ENCODE results near the gene ANO3.
"Not testable (repeated sequence)": the region's sequence is repeated elsewhere in the genome, so short reads cannot be mapped to it uniquely, and the experiment has no call there.

The ANO3 gene

GRCh38 chr11:26626346-26626745 lies 294.4 kb downstream of the ANO3 start:
- DNase-seq (ENCODE audit: low read depth) = no peak

DNA sequence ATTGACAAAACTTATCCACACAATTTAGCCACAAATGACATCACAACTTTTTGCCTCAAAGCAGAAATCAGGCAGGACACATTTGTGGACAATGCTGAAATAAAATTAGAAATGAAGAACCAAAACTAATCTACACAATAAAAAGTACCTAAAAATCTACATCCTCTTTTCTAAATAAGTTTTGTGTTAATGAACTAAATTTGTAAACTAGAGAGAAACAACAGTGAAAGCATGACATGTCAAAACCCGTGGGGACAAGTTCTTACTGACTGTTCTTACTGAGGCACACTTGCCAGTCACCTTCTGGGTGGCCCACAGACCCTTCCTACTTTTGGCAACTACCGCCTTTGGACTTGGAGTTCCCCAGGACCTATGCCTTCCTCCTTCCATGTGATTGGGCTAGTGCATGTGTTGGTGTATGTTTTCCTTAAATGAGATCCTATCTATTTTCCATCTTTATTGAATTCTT lies 300.8 kb downstream of the ANO3 start:
- DNase-seq (ENCODE audit: low read depth) = no peak

DNA sequence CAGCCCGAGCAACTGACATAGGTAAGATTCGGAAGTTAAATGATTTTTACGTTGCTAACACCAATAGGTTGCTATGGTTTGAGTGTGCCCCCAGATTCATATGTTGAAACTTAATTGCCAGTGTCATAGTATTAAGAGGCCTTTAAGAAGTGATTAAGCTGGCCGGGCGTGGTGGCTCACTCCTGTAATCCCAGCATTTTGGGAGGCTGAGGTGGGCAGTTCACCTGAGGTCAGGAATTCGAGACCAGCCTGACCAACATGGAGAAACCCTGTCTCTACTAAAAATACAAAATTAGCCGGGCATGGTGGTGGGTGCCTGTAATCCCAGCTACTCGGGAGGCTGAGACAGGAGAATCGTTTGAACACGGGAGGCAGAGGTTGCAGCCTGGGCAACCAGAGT lies 311.4 kb downstream of the ANO3 start:
- not testable (repeated sequence) for DNase-seq (ENCODE audit: low read depth)

DNA sequence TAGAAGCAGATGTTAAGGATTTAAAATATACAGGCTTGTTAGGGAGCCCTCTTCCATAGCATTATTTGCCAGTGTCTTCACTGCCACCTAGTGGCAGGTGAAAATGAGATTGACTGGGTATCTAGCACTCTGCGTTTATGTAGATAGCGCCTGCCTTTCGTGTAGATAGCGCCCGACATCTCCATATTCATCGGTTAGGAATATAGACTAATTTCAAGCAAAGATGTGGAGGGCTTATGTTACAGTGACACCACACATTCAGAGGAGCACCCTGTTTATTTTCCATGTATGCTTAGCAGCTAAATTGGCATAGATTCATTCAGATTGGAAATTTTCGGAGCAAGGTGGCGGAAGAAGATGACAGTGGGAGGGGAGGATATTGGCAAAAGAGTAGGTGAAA lies 318.0 kb downstream of the ANO3 start:
- DNase-seq (ENCODE audit: low read depth) = no peak

DNA sequence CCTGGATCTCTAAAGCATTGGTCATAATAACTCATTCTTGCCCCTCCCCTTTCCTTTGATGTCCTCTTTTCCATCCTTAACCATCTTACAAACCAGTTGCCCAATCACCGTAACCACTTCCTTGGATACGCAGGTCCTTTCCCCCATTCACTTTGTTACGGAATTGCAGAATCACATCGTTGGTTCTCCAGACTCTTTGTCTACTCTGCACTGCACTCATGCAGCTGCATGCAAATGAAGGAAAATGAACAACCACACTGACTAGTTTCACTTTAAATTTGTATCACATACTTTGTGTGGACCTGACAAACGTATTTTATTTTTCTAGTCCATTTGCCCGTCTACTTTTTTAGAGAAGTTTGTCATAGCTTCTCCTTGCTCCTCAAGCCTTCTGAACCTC lies 320.0 kb downstream of the ANO3 start:
- DNase-seq (ENCODE audit: low read depth) = no peak

GRCh38 chr11:26655287-26655686 lies 323.4 kb downstream of the ANO3 start:
- no peak for DNase-seq (ENCODE audit: low read depth)

GRCh38 chr11:26662916-26663315 lies 331.0 kb downstream of the ANO3 start:
- DNase-seq (ENCODE audit: low read depth) = no peak

GRCh38 chr11:26665036-26665435 lies 333.1 kb downstream of the ANO3 start:
- no peak for DNase-seq (ENCODE audit: low read depth)

GRCh38 chr11:26665946-26666345 lies 334.0 kb downstream of the ANO3 start:
- no peak for DNase-seq (ENCODE audit: low read depth)

DNA sequence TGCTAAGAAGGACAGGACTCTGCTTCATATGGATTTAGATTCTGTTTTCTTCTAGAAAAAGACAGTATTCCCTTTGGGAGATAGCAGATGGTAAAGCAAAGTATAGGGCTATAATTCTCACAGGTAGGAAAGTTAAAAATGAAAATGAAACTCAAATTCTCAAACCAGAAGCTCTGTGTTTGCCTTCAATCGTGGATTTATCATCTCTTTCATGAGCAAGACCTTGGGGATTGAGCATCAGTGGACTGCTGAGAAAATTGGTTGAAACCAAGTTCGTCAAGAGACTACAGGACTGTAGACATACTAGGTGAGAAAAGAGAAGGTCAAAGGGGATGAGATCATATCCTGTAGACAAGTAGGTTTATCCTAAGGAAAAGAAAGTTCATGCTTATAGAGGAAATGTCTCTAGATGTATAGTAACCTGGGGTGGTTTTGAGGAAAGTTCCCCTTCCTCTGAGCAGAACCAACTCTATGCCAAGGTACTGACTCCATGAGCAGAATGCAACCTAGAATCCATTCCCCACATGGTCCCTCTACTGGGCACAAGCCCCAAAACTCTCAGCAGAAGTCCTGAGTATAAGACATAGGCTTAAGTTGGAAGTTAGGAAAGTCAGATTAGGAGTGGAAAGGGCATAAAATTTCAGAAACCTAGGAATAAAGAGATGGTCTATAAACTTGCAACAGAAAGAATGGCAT lies 343.5 kb downstream of the ANO3 start:
- no peak for DNase-seq (ENCODE audit: low read depth)

GRCh38 chr11:26676641-26677040 lies 344.7 kb downstream of the ANO3 start:
- no peak for DNase-seq (ENCODE audit: low read depth)

DNA sequence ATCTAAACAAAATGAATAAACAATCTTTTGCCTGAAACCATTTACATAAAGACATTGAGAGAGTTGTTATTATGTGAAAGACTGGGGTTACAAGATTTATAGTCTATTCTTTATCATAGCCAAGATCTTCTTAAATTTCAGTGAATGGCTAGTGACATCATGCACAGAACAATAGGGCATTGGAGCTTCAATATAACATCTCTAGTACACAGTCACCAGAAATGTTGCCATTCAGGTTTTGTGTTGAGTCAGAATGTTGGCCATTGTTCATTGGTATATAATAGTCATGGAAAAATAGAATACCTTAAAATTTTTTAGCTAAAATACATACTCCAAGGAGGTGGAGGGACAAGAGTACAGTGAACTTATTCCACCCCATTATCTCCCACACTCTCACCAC lies 345.6 kb downstream of the ANO3 start:
- no peak for DNase-seq (ENCODE audit: low read depth)

GRCh38 chr11:26687351-26687750 lies 355.4 kb downstream of the ANO3 start:
- DNase-seq (ENCODE audit: low read depth) = no peak

DNA sequence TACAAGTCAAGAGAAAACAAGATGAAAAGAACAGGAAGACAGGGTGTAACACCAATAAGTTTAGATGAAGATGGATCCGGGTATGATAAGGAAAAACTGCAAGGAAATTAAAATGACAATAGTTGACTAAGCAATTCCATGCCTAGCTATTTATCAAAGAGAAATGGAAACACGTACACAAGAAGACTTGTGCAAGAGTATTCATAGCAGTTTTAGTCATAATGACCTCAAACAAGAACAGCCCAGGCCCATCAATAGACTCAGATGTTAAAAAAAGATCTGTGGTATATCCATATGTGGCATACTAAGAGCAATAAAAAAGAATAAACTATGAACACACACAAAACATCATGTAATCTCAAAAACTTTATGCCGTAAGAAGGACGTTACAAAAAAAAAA lies 356.8 kb downstream of the ANO3 start:
- DNase-seq (ENCODE audit: low read depth) = no peak

DNA sequence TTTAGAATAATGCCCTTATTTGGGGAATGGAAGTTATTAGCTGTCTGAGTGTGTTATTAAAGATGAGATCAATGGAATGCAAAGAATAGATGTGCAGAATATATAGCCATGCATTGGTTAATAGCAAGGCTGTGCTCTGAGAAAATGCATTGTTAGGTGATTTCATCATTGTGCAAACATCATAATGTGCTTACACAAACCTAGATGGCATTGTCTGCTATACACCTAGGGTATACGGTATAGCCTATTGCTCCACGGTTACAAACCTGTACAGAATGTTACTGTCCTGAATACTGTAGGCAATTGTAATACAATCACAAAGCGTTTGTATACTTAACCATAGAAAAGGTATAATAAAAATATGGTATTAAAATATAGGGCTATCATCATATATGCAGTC lies 364.4 kb downstream of the ANO3 start:
- DNase-seq (ENCODE audit: low read depth) = no peak

GRCh38 chr11:26698224-26698623 lies 366.3 kb downstream of the ANO3 start:
- no peak for DNase-seq (ENCODE audit: low read depth)

DNA sequence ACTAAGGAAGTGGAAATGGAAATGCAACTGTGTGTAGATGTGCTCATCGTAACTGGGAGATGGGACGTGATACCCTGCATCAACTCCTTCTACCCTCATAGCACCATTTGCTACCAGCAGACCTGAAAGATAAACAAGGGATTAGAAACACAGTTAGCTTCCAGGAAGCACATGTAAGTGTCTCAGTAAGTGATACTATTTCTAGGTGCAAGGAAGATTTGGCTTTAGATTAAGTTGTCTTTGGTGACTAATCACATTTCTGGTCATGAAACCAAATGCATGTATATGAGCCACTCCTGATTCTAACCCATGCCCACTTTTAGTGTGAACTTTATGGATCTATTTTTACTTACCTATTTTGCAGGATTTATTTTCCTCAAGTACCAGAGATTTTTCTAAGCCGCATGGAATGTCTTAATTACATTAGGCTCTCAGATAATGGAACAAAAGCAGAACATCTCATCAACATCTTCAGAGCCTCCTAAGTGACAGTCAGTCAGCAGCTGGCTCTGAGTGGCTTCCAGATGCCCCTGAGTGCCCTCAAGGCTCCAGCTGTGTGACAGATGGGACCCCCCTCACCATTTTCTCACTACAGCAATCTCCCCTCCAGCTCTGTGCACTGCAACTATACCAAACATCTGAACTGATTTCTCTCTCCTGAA lies 368.8 kb downstream of the ANO3 start:
- DNase-seq (ENCODE audit: low read depth) = no peak

- no peak for DNase-seq (ENCODE audit: low read depth)
Observed at GRCh38 chr11:26702406-26702805, 370.5 kb downstream of the ANO3 start.

DNA sequence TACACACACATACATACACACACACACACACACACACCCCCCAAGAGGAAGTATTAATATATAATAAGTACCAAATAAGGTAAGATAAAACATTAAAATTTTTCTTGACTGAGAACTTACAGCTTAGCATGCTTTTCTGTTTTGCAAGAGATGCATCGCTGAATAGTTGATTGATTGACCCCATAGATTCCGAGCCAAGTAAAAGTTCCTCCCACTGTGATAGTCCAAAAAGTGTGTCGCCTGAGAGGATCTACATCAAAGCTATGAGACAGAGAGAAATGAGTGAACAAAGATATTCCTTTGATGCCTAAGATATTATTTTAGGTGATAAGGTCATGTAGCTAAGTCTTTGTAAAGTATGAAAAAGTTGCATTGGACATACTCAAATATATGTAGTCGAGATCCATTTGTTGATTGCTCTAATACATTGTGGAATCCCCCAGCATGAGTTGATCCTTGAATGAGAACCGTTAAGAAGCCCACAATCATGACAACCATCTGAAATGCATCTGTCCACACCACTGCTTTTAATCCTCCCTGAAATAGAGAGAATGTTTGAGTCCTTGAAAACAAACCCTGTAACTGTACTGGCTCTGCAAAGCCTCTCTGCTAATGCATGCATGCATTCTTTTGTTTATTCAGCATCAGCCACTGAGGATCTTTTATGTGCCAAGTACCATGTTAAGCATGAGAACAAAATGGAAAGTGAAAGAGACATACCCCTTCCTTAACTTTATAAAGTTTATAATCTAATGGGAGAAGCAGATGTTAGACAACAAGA lies 371.7 kb downstream of the ANO3 start:
- DNase-seq (ENCODE audit: low read depth) = no peak

GRCh38 chr11:26704249-26704648 lies 372.3 kb downstream of the ANO3 start:
- DNase-seq (ENCODE audit: low read depth) = no peak

- no peak for DNase-seq (ENCODE audit: low read depth)
Observed at GRCh38 chr11:26706181-26706580, 374.3 kb downstream of the ANO3 start.

GRCh38 chr11:26708736-26709456 lies 377.0 kb downstream of the ANO3 start:
- no peak for DNase-seq (ENCODE audit: low read depth)

Data from T follicular helper cell (primary cell).